Heart right ventricle (tissue), 16 donors: ENCODE data around the gene HTD2. TPM values are rescaled to one million over a fixed set of nuclear protein-coding genes. Genes with fewer than 3 reads are reported as not detected.

Source experiments
- ATAC-seq, 8 donors: fragments of 200-7000 bp; cut with Tn5 transposase; one replicate each; pipeline ENCODE4 v1.9.1; 2020; ENCODE audit warnings: mild to moderate bottlenecking in 8 of 8, moderate library complexity in 8 of 8, moderate number of reproducible peaks in 1 of 8
- DNase-seq, 2 donors: peaks; one replicate each; pipeline ENCODE4 v3.0.0-alpha.2; 2020
- H3K27ac ChIP-seq, 10 donors: fragments of 200-600 bp; sonication (generic) in 2 of 10; one replicate each; pipeline versions ENCODE4 v1.5.0 to v1.8.0; 2020 to 2022; ENCODE audit warnings: mild to moderate bottlenecking in 3 of 10
- H3K27me3 ChIP-seq, 7 donors: fragments of 200-600 bp; one replicate each; pipeline ENCODE4 v1.8.0; 2021 to 2022; ENCODE audit warnings: mild to moderate bottlenecking in 2 of 7
- H3K36me3 ChIP-seq, 9 donors: fragments of 200-600 bp; sonication (generic) in 1 of 9; one replicate each; pipeline versions ENCODE4 v1.5.0 to v1.8.0; 2020 to 2022; ENCODE audit warnings: mild to moderate bottlenecking in 2 of 9
- H3K4me1 ChIP-seq, 9 donors: fragments of 200-600 bp; sonication (generic) in 1 of 9; one replicate each; pipeline versions ENCODE4 v1.5.0 to v1.8.0; 2020 to 2022; ENCODE audit warnings: mild to moderate bottlenecking in 4 of 9
- H3K4me3 ChIP-seq, 10 donors: fragments of 200-600 bp; sonication (generic) in 2 of 10; one replicate each; pipeline versions ENCODE4 v1.5.0 to v1.8.0; 2020 to 2022; ENCODE audit warnings: mild to moderate bottlenecking in 7 of 10, moderate library complexity in 2 of 10
- H3K9me3 ChIP-seq, 11 donors: fragments of 200-600 bp in 10 of 11; sonication (generic) in 2 of 11; one replicate each; pipeline versions ENCODE4 v1.5.0 to v1.8.0; 2013 to 2022; ENCODE audit warnings: mild to moderate bottlenecking in 2 of 11, control low read depth in 1 of 11, moderate library complexity in 1 of 11
- whole genome bisulfite sequencing, 2 donors: extraction: QIAGEN DNeasy Blood & Tissue Kit; methylation state at CpG; one replicate each; pipeline ENCODE4 v1.1.7; 2013; ENCODE audit warnings: inconsistent platforms in 1 of 2; 5-methylcytosine and 5-hydroxymethylcytosine counted together
- intact Hi-C, 10 donors: fragments of 100-400 bp; cut with DNase I; formaldehyde crosslinking; loops; one replicate each; pipeline versions ENCODE4 v1.11.1 to v1.14.2; 2022
- polyA plus RNA-seq, 2 donors: library from polyadenylated mRNA; stranded (reverse); fragments of 200-250 nt; gene quantifications; one replicate each; pipeline ENCODE4 v1.2.3, GENCODE V29; 2013
- total RNA-seq, 10 donors: library from RNA; stranded (reverse); fragmentation: NEBNext Ultra II Directional in 3 of 10; extraction: Animal tissue kit (Norgen Biotek cat#: 25700) in 3 of 10; gene quantifications; one replicate each; pipeline versions ENCODE4 v1.2.1 to v1.2.4, GENCODE V29; 2021 to 2023
- TF ChIP-seq, protein P1 (sequence below), 9 donors: fragments of 200-600 bp; sonication (generic) in 2 of 9; IDR thresholded peaks; one replicate each; pipeline versions ENCODE4 v1.5.0 to v1.8.0; 2021 to 2022; ENCODE audit warnings: antibody characterized with exemption in 9 of 9, mild to moderate bottlenecking in 5 of 9, moderate library complexity in 1 of 9
- donor health status: Arrhythmogenic right ventricular cardiomyopathy.
- donor health status: ischemic (EF 13 %, LVEDD 7.1; RV severe dilation, severe dysfunction).
- donor health status: healthy with polysubstance abuse.
- donor health status: DM: no; HTN: yes; CAD: no.
- donor health status: DM: no; HTN: no; CAD: no.
- donor health status: ischemic (EF 25% LVEDD 6.9; RV normal size, moderate dysfunction).
- donor health status: ischemic (EF 25% LVEDD 5.7; RV mildly dilated, moderate dysfunction).
- donor health status: healthy.
- donor health status: DM: yes; HTN: yes; CAD: no.
- donor health status: Ischemic cardiomyopathy.
- donor health status: ischemic (EF 35%, LVEDD 5.7; RV mildly dilated, moderate dysfunction).
- donor health status: nonischemic (EF 11% LVEDD 7.7; RV severe dilation, severe dysfunction).
- donor health status: DM: yes; HTN: yes; CAD: no.
- donor health status: PGD.
- donor health status: ischemic (EF 29% LVEDD 5.4; RV normal size, mild dysfunction).
- donor health status: nonischemic (EF 23%, LVEDD 6.1; RV moderate dilation, normal function).

HTD2 gene
- total and polyA plus RNA-seq, 12 donors: 2.4 to 19.5 (median 12.7) TPM

DNA sequence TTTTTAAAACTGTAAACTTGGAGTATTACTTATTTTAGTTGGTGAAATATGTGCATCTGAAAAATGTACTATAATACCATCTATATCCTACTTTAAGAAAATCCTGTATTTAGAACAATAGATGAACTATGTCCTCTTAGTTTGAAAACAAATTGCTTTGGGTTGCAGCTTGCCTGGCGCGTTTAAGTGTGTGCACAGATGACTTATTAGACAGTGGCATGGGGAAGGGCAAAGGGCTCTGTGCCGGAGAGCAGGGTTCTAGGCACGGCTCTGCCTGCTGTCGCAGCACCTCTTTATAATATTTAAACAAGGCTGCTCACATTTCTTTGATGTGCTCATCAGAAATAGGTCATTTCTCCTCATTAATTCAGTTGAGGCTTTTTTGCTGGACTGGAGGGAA, 36.4 kb downstream of the HTD2 start:
- peaks cover 0 to 42% (median 0%) of the 10 kb centered on the region in 9 donors for H3K36me3 ChIP-seq
- no peaks in the 10 kb centered on the region for H3K27me3 ChIP-seq
- H3K4me1 ChIP-seq: peaks cover 0 to 13% (median 0%) of the 10 kb centered on the region in 9 donors
- 85 to 88% methylated on average over 5 of the region's 5 CpGs for WGBS, 2 donors
- H3K9me3 ChIP-seq: no peaks in the 10 kb centered on the region
- intact Hi-C loops: loop anchor here in 1 of 10 donors (5.0 kb wide), 1 partner anchor 45 kb away; no protein-coding TSS in a partner anchor
- TF ChIP-seq, protein P1, sequence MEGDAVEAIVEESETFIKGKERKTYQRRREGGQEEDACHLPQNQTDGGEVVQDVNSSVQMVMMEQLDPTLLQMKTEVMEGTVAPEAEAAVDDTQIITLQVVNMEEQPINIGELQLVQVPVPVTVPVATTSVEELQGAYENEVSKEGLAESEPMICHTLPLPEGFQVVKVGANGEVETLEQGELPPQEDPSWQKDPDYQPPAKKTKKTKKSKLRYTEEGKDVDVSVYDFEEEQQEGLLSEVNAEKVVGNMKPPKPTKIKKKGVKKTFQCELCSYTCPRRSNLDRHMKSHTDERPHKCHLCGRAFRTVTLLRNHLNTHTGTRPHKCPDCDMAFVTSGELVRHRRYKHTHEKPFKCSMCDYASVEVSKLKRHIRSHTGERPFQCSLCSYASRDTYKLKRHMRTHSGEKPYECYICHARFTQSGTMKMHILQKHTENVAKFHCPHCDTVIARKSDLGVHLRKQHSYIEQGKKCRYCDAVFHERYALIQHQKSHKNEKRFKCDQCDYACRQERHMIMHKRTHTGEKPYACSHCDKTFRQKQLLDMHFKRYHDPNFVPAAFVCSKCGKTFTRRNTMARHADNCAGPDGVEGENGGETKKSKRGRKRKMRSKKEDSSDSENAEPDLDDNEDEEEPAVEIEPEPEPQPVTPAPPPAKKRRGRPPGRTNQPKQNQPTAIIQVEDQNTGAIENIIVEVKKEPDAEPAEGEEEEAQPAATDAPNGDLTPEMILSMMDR (IDR thresholded peaks at IDR 0.05): no peak
- no peak overlapping the region for H3K4me3 ChIP-seq
- no peak for ATAC-seq
- DNase-seq: no peak
- no peak overlapping the region for H3K27ac ChIP-seq

DNA sequence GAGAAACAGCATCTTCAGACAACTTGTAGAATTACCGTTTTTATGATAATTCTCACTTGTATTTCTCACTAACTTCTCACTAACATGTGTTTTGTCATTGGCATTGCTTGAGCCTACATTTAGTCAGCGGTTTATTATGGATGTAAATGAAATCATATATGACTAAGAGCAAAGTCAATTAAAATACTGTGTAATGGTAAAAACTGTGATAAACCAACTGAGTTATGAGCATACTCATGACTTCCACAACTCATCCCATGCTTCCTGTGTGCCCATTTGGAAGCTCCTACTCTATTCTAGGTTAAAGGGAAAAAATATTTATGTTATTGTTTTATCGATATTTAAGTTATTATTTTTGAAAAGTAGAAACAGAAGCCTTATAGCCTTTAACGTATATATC, 39.1 kb downstream of the HTD2 start:
- peaks cover 0 to 25% (median 0%) of the 10 kb centered on the region in 9 donors for H3K4me1 ChIP-seq
- no peak for DNase-seq
- 96 to 97% methylated on average over 4 of the region's 4 CpGs for WGBS, 2 donors
- no peaks in the 10 kb centered on the region for H3K27me3 ChIP-seq
- no peaks in the 10 kb centered on the region for H3K9me3 ChIP-seq
- intact Hi-C loops: no loop called here
- H3K27ac ChIP-seq: no peak overlapping the region
- TF ChIP-seq, protein P1 (IDR thresholded peaks at IDR 0.05): no peak
- H3K4me3 ChIP-seq: no peak overlapping the region
- H3K36me3 ChIP-seq: peaks cover 0 to 34% (median 0%) of the 10 kb centered on the region in 9 donors
- ATAC-seq: no peak

DNA sequence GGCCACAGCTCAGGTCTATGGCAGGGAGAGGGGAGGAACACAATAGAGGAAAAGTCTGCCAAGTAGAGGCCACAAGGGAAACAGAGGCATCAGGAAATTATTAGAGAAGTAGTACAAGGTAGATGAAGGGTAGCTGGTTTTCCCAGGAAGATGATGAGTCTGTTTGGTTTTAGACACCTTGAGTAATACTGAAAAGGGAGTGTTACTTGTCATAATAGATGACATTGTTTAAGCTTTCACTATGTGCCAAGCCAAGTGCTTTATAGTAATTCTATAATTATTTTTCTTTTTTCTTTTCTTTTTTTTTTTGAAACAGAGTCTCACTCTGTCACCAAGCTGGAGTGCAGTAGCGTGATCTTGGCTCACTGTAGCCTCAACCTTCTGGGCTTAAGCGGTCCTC, 40.0 kb downstream of the HTD2 start:
- H3K27ac ChIP-seq: no peak overlapping the region
- WGBS, 2 donors: 97 to 100% methylated on average over 2 of the region's 2 CpGs
- TF ChIP-seq, protein P1 (IDR thresholded peaks at IDR 0.05): no peak
- H3K4me1 ChIP-seq: peaks cover 0 to 28% (median 0%) of the 10 kb centered on the region in 9 donors
- DNase-seq (no peak), ATAC-seq (no peak)
- H3K9me3 ChIP-seq: no peaks in the 10 kb centered on the region
- intact Hi-C loops: no loop called here
- H3K27me3 ChIP-seq: no peaks in the 10 kb centered on the region
- no peak overlapping the region for H3K4me3 ChIP-seq
- H3K36me3 ChIP-seq: peaks cover 0 to 27% (median 0%) of the 10 kb centered on the region in 9 donors

DNA sequence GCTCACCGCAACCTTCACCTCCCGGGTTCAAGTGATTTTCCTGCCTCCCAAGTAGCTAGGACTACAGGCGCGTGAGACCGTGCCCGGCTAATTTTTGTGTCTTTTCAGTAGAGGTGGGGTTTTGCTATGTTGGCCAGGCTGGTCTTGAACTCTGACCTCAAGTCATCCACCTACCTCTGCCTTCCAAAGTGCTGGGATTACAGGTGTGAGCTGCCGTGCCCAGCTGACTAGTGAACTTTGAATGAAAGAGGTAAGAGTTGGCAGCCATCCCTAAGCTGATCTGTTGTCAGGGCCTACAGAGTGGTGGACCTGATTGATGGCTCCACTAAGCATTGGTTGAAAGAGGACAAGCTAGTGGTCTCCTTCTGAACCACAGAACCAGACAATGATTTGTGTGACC, 41.7 kb downstream of the HTD2 start:
- H3K27me3 ChIP-seq: no peaks in the 10 kb centered on the region
- intact Hi-C loops: no loop called here
- no peak for ATAC-seq
- 96 to 97% methylated on average over 7 of the region's 7 CpGs for WGBS, 2 donors
- no peak overlapping the region for H3K4me3 ChIP-seq
- TF ChIP-seq, protein P1 (IDR thresholded peaks at IDR 0.05): no peak
- peaks cover 0 to 42% (median 0%) of the 10 kb centered on the region in 9 donors for H3K4me1 ChIP-seq
- DNase-seq: no peak
- no peak overlapping the region for H3K27ac ChIP-seq
- H3K36me3 ChIP-seq: peaks cover 0 to 11% (median 0%) of the 10 kb centered on the region in 9 donors
- H3K9me3 ChIP-seq: no peaks in the 10 kb centered on the region
